Stimulated activated CD4-positive, alpha-beta T cell treated with anti-CD3 and anti-CD28 coated beads, Interleukin-4, amount 100 ng/mL, for 1 hour (primary cell): Measurements from ENCODE around the gene PPME1.

Experiments used
- DNase-seq: peaks from one replicate; pipeline ENCODE4 v3.0.0-alpha.2; 2020

PPME1 gene

DNA sequence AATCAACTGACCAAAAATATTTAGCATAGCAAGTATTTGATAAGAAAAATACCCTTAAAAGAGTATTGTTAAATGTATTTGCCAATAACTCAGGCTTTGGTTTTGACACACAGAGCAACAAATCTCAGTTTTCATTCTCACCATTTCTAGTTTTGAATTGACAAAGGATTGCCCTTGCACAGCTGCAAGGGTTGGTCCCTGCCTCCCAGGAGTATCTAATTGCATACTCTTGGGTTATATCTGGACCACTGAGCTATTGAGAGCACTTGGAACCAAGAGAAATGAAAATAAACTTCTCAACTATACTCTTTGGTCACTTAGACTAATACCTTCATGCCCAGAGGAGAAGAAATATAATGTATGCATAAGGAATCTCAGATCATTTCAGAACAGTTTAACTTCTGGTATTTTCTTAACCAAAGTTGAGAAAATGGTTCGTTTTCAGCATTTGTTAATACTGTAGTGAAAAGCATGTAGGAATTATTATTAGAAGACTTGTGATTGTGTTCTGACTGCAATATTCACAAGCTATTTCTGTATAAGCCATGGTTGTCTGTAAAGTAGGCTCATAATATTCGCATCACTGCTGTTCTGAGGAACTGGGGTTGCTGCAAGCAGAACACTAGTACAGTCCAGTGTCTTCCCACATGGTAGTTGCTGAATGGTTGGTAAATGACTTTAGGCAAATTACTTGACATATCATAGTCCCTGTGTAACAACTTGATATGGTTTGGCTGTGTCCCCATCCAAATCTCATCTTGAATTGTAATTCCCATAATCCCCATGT, 8.2 kb upstream of the PPME1 start:
- no peak for DNase-seq

DNA sequence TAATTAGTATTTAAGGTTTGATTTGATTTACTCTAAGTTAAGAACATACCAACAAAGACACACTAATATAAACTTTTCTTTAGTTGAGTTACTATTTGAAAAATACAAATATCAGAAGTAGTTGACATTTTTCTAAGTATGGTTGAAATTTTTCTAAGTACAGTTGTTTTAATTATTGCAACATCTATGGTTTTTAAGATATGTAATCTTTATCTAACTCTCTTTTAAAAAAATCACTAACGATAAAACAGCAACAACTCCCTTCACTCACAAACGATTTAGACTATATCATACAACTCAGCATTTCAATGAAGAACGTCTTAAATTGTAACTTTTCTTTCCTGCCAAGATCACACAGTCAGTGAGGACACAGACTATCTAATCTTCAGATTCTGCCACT, 2.3 kb upstream of the PPME1 start:
- no peak for DNase-seq

DNA sequence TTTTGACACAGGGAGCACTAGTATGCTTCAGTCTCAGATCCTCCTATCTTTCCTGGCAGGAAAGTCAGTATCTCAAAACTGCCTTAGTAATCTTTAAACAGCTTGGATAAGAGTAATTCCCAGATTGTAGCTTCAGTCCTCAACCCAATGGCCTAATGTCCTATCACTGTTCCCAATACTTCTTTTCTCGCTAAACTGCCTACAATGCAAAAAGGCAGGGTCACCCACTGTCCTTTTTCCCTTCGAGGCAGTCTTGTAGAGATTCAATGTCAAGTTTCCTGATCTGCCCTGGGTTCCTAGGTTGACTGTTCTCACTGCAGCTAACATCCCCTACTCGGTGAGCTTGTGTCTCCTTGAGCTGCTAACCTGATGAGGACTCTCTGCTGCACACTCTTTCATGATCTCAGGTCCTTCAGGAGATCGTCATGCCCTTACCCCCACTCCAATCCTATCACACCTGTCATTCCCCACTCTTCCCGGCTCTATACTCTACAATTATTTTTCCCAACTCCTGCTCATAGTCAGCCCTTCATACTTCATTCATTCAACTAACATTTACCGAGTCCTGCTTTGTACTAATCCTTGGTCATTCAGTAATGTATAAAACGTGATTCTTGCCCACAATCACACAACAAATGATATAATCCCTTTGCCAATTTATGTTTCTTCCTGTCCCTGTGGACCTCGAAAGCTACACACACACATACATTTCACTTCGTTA, 1.2 kb upstream of the PPME1 start:
- DNase-seq, result no peak

DNA sequence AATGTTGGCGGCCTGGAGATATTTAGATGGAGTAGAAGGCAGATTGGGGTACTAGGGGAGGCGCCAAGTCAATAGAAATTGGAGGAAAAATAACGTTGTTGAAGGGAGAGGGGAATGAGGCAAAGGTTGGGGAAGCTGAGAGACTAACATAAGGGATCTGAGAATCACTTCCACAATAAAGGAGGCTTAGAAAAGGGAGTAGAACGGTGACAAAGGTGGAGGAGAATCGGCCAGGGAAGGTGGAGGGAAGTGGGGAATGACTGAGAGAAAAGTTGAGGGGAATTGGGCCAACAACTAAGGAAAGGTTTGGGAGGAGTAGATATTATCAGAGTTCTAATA, 510 bp downstream of the PPME1 start:
- DNase-seq, result no peak

DNA sequence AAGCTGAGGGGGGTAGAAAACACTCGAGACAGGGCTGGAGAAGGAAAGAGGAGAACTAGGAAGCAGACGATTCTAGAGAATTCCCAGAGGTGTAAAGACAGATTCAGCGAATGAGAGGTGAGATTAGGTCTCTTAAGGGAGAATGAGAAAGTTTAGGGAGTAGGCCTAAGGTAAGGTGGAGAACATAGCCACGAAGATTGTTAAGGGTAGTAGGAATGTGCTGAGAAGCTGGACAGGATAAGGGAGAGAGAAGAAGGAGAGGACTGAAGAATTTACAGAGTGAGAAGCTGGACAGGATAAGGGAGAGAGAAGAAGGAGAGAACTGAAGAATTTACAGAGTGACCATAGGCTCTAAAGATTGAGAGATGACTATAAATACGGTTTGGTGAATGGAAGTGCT, 908 bp downstream of the PPME1 start:
- DNase-seq, result no peak

DNA sequence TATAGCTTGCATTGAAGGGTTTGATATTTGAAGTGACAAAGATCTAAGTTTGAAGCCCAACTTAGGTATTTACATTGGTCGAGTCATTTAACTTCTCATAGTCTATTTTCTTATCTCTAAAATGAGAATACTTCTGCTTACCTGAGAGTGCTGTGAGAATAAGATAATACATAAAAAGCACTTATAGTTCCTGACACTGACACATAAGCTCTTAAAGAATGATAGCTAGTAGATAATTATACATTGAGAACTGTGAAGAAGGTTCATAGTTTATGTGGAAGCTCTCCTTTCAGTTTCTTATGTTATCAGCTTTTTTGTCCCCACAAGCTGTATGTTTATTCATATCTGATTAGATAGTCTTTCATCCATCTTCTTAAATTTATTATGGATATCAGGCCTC, 4.8 kb downstream of the PPME1 start:
- DNase-seq, result no peak

DNA sequence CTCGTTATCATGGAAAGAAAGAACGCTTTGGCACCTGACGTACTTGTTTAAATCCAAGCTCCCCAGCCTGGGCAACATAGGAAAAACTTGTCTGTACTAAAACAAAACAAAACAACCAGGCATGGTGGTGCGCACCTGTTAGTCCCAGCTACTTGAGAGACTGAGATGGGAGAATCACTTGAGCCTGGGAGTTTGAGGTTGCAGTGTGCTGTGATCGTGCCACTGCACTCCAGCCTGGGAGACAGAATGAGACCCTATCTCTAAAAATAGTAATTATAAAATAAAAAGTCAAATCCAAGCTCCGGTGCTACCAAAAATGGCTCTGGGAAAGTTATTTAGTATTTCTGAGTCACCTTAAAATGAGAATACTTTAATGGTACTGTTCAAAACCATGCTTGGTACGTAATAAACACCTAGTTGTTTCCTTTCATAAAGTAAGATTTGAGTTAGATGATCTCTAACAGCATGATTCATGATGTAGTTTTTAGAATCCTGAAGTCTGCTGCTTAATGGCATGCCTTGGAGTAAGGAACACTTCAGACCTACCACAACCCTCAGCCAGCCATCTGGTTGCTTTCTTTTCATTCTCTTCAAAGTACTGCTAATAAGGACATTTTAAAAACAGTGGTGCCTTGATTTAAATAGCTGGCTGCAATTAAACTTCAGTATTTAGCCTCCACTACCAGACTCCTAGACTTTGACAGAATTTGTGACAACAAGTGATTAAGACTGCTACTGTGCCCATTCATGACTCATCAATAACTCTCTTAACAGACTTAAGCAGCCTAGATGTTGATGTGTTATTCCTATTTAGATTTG, 8.4 kb downstream of the PPME1 start:
- no peak for DNase-seq

DNA sequence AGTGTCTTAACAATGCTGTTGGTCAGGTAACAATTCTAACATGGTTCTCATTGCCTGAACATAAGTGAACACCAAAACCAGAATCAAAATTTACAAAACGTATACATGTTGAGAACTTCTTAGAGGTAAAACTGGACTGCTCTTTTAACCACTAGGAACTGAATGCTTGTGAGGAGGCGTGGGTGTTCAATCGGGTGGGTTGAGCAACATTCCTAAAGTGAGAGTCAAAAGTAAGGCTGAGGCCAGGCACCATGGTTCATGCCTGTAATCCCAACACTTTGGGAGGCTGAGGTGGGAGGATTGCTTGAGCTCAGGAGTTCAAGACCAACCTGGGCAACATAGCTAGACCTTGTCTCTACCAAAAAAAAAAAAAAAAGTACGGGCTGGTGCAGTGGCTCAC, 11.5 kb downstream of the PPME1 start:
- no peak for DNase-seq

DNA sequence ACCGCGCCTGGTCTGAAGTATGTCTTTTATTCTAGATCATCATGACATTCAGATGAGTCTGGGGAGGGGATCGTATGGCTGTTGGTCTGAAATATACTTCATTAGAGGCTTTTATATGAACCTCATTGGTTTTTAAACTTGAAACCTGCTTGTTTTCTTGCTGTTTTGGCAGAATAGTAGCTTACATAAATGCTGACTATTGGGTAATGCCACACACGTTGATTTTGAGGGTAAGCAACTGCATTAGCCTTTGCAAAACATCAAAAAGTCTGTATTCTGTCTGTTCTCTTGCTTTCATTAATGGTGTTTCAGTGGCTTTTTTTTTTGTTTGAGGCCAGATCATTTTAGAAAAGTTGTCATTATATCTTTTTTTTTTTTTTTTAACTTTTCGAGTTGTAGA, 14.2 kb downstream of the PPME1 start:
- no peak for DNase-seq

DNA sequence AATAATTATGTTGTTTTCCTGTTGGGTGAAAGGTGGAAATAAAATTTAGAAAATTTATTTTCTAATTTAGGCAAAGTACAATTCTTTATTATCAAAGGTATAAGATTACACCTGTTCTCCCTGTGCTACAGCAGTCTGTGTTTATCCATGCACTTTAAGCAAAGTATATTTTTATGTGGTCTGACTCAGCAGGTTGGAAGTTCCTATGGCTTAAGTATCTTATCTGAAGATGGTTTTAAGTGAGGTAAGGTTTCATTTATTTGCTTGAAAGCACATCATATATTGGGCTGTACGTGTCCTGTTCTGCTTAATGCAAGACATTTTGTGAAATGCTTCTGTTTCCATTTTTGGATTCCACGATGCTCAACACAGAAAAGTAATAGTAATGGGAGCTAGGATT, 14.6 kb downstream of the PPME1 start:
- DNase-seq, result no peak

DNA sequence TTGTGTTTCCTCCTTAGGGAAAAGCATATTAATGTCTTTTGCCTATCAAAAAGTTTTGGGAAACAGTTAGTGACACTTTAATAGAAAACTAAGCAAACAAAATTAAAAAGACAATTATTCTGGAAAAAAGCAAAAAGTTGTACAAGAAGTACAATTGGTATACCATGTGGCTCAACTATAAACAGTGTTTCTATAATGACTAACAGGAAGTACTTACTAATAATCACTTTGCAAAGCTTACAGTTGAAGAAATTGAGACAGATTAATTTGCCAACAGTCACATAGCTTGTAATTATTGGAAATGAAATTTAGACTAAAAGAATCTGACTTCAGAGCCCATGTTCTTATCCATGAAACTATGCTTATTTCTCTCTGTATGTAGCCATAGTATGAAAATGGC, 24.7 kb downstream of the PPME1 start:
- no peak for DNase-seq

DNA sequence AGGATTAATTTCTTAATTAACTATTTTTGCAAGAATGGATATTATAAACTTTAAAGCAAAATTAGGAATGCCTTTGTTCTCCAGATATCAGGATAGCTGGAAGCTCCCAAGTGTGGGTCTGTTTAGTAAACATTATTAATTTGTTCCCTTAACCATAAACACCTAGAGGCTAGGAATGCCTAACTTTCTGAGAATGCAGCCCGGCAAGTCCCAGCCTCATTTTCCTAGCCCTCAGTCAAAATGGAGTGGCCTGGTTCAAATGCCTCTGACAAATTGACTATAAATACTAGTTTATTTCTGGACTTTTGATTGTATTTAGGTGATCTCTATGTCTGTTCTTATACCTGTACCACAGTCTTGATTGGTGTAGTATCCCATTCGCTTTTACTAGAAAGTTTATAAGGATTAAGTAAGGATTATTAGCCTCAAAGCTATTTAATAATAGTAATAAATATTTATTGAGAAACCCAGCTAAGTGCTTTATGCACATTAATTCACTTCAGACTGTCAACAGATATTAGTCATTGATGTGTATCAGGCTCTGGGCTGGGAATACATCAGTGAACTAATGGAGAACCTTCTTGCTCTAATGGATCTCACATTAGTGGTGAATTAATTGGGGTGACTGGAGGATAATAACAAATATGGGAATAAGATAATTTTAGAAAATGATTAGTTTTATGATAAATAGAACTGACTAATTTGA, 25.8 kb downstream of the PPME1 start:
- DNase-seq, result no peak

DNA sequence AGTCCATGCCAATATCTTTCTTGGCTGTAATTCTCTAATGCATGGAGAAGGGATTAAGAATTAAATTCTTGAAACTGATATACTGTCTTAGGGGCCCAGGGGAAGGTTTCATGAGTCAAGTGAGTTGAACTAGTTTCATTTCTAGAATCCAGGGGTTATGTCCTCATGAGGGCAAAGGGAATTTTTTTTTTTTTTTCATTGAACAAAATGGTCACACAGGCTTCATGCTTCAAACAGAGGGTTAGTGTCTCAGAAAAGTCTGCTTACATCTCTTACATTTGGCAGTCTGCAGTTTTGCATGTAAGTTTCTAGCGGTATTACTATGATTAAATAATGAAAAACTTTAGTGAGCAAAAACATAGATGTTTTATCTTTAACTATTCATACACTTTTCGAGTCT, 32.9 kb downstream of the PPME1 start:
- DNase-seq, result no peak

DNA sequence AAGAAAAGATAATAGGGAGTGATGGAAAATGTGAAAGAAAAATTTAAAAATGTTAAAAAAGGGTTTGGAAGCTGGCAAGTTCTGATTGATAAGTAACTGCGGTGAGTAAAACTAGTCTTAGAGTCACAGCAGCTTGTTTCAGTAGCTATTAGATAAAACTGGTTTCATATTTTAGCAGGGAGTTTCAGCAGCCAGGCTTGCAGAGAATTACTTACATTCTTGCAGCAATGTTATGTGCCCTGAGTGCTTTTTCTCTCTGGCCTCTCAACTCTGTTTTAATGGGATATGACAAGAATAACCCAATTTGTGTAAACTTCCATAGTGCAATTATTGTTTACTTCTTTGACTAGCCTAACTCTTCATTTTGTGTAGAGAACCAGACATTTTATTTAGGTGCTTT, 33.6 kb downstream of the PPME1 start:
- no peak for DNase-seq

DNA sequence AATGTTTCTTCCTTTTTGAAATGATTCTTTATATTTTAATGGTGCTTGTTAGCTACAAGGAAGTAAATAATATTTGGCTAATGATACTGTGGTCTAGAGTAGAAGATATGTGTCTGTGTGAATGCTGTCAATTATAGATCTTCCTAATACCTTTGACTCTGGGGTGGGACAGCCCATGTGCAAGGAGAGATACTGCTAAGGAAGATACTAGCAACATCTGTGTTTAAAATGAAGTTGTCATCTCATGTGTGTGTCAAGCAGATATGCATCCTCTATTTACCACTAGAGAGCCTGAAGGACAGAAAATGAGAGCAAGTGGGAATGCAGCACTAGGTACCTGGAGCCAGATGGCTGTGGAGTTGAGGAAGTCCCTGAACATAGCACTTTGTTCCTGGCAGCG, 34.1 kb downstream of the PPME1 start:
- no peak for DNase-seq

DNA sequence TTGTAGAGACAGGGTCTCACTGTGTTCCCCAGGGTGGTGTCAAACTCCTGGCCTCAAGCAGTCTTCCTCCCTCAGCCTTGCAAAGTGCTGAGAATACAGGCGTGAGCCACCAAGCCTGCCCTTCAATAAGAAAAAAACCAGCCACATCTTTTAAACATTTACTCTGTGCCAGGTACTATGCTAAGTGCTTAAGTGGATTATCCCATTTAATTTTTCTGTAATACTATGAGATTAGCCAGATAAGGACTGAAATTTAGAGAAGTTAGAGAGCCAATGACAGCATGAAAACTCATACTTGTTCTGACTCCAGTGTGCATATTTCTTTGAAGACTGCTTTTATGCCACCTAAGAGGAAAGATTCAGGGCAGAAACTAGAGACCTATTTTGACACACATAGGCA, 35.7 kb downstream of the PPME1 start:
- DNase-seq, result no peak

DNA sequence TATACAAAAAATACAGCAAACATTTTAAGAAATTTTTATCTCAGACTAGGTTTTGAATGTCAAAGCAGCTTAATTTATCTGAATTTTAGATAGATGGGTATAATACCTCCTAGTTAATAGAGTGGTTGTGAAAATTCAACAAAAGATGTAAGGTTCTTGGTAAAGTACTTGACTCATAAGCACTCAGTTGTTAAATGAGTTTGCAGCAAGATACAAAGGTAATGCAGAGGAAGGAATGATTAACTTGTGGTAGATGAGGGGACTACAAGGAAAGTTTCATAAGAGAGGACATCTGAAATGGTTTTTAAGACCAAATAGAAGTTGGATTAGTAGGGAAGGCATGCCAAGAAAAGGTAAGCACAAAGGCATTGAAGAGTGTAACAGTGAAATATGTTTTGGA, 37.4 kb downstream of the PPME1 start:
- DNase-seq, result no peak

DNA sequence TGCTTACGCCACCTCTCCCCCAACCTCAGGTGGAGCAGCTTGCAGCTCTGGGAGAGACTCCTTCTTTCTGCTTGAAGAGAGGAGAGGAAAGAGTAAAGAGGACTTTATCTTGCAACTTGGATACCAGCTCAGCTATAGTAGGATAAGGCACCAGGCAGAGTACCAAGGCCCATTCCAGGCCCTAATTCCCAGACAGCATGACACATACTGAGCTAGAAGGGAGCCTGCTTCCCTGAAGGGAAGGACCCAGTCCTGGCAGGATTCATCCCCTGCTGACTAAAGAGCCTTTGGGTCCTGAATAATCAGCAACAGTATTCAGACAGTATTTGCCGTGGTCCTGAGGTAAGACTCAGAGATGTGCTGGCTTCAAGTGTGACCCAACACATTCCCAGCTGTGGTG, 41.4 kb downstream of the PPME1 start:
- no peak for DNase-seq

DNA sequence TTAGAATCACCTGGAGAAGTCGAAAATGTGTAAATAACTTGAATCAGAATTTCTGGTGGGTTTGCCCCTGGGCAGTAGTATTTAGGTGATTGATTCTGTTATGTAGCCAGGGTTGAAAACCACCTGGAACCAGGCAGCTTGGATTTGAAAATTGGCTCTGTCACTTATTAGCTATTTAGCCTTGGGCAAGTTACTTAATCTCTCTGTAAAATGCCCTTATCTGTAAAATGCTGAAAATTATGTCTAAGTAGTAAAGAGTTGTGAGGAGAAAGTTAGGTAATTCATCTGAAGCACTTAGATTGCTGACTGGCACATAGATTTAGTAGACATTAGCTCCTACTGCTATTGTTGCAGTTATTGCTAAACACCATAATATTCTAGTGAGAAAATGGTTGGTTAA, 49.3 kb downstream of the PPME1 start:
- DNase-seq, result no peak

DNA sequence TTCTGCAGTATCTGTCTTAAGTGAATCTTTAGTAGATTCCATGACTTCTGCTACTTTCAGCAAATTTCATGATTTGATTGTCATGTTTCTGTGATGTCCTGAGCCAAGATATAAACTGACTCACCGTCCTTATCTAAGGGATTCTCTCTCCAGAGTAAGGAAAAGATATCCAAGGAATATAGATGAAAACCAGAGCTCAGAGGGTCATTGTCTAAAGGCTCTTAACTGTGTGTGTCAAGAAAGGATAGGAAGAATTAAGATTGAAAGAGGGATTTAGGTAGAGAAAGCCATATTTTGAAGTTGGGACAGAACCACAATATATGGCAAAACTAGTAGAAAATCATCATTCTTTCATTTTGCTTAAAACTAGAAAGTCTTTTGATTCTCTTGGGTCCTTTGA, 50.7 kb downstream of the PPME1 start:
- DNase-seq, result no peak

DNA sequence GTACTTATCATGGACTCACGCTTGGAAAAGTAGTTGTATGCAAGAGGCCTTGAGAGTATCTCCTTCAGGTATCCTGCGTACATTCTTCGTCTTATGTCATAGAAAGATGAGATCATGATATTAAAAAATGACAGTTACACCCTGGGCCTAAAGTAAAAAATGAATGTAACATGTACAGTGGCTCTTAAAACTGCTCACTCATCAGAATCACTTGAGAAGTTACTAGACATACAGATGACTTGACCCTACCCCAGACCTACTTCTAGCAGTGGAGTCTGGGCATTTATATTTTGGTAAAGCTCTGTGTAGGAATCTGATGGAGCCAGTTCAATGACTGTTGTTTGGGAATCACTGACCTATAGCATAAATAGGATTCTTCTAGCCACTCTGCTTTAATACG, 54.5 kb downstream of the PPME1 start:
- no peak for DNase-seq

DNA sequence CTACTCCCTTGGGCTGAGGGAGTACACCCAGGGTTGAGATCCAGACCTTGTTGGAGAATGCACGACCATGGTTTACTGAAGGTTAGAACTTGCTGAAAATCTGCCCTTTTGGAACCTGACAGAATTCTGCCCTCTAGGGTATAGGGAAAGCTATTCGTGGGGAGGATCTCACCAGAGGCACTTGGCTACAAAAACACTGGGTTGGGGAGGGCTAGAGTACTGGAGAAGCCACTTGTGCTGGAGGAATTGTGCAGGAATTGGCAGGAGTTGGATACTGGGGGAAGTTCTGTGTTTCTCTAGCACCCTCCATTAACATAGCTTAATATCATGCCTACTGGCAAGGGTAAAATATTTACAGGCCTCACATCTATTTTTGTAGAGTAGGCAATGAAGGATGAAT, 55.8 kb downstream of the PPME1 start:
- no peak for DNase-seq

DNA sequence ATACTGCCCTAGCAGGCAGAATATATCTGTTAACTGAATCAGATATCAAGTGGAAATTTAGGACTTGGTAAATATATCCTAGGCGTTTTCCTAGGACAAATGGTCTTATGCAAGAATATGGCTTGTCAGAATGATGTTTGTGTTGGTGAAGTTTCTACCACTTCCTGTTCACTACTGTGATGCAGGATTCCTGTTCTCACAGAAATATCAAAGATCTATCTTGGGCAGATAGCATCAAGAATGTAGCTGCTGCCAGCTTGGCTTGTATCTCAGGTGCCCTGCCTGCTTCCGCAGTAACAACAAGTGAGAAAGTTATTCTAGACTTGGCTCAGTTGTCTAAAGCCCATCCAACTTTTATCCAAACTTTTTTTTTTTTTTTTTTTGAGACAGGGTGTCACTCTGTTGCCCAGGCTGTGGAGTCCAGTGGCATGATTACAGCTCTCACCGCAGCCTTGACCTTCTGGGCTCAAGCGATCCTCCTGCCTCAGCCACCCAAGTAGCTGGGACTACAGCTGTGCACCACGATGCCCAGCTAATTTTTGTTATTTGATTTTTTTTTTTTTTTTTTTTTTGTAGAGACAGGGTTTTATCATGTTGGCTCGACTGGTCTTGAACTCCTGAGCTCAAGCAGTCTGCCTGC, 61.3 kb downstream of the PPME1 start:
- no peak for DNase-seq
